Mesodermal cell (in vitro differentiated cells): ENCODE measurements around the gene EMCN.
"Not testable (repeated sequence)": the region's sequence is repeated elsewhere in the genome, so short reads cannot be mapped to it uniquely, and the experiment has no call there.

Source experiments
- H3K27ac ChIP-seq: 2 replicates; pipeline ENCODE4 v1.7.0; 2013; ENCODE audit warnings: mild to moderate bottlenecking, low read depth, low read length, moderate library complexity; ENCODE audit not compliant: severe bottlenecking
- H3K36me3 ChIP-seq: 2 replicates; pipeline ENCODE4 v1.7.1; 2013; ENCODE audit warnings: mild to moderate bottlenecking, low read length, moderate library complexity; ENCODE audit not compliant: control insufficient read depth, insufficient read depth
- H3K4me1 ChIP-seq: one replicate; pipeline ENCODE4 v1.7.1; 2013; ENCODE audit warnings: mild to moderate bottlenecking, low read length; ENCODE audit not compliant: insufficient read depth, control insufficient read depth, poor library complexity, severe bottlenecking
- H3K4me3 ChIP-seq: 2 replicates; pipeline ENCODE4 v1.7.0; 2013; ENCODE audit warnings: low read length, control low read depth, mild to moderate bottlenecking; ENCODE audit not compliant: insufficient read depth, poor library complexity, severe bottlenecking; ENCODE audit errors: extremely low read depth
- H3K9me3 ChIP-seq: 2 replicates; pipeline ENCODE4 v1.7.1; 2013; ENCODE audit warnings: mild to moderate bottlenecking, low read length, moderate library complexity; ENCODE audit not compliant: control insufficient read depth
- WGBS, 2 experiments: methylation state at CpG; one replicate each; pipeline ENCODE4 v1.1.5; 2013; ENCODE audit warnings: missing lambda C conversion rate in 2 of 2; ENCODE audit not compliant: insufficient coverage in 2 of 2; 5-methylcytosine and 5-hydroxymethylcytosine counted together

Gene EMCN

GRCh38 chr4:100391086-100391485 lies 126.7 kb downstream of the EMCN start:
- Histone ChIP-seq H3K36me3 (no peaks in the 10 kb centered on the region), H3K4me3 (no peak overlapping the region)
- no CpG with 5 or more reads among the region's 1 CpG for WGBS, 2 experiments

GRCh38 chr4:100386270-100386669 lies 131.6 kb downstream of the EMCN start:
- Histone ChIP-seq H3K4me3 (no peak overlapping the region), H3K27ac (no peak overlapping the region), H3K4me1 (no peaks in the 10 kb centered on the region), H3K9me3 (no peaks in the 10 kb centered on the region), H3K36me3 (no peaks in the 10 kb centered on the region)
- WGBS, 2 experiments: 60% methylated on average over 1 of the region's 1 CpG; no CpG with 5 or more reads in 1 of the 2 experiments

More at GRCh38 chr4:100391086-100391485, 126.7 kb downstream of the EMCN start:
- Histone ChIP-seq H3K4me1 (no peaks in the 10 kb centered on the region), H3K9me3 (no peaks in the 10 kb centered on the region), H3K27ac (no peak overlapping the region)

GRCh38 chr4:100380401-100380800 lies 137.4 kb downstream of the EMCN start:
- H3K4me1 ChIP-seq, H3K27ac ChIP-seq, H3K9me3 ChIP-seq, H3K4me3 ChIP-seq, H3K36me3 ChIP-seq: not testable (repeated sequence)
- 100% methylated on average over 1 of the region's 1 CpG; no CpG with 5 or more reads in 1 of the 2 experiments for WGBS, 2 experiments

- H3K9me3 ChIP-seq: no peaks in the 10 kb centered on the region
- H3K36me3 ChIP-seq: no peaks in the 10 kb centered on the region
- no peak overlapping the region for H3K27ac ChIP-seq
- 78% methylated on average over 3 of the region's 5 CpGs; no CpG with 5 or more reads in 1 of the 2 experiments for WGBS, 2 experiments
- H3K4me3 ChIP-seq: no peak overlapping the region
- H3K4me1 ChIP-seq: no peaks in the 10 kb centered on the region
Measured at GRCh38 chr4:100379583-100380105, 138.2 kb downstream of the EMCN start.

GRCh38 chr4:100372432-100372831 lies 145.4 kb downstream of the EMCN start:
- no peak overlapping the region for H3K4me3 ChIP-seq
- WGBS, 2 experiments: 85 to 100% methylated on average over 1 to 2 of the region's 3 CpGs
- H3K36me3 ChIP-seq: no peaks in the 10 kb centered on the region
- H3K4me1 ChIP-seq: no peaks in the 10 kb centered on the region
- no peak overlapping the region for H3K27ac ChIP-seq
- no peaks in the 10 kb centered on the region for H3K9me3 ChIP-seq

- no peak overlapping the region for H3K4me3 ChIP-seq
- no peak overlapping the region for H3K27ac ChIP-seq
- H3K36me3 ChIP-seq: no peaks in the 10 kb centered on the region
- no peaks in the 10 kb centered on the region for H3K4me1 ChIP-seq
- WGBS, 2 experiments: no CpG with 5 or more reads among the region's 2 CpGs
- no peaks in the 10 kb centered on the region for H3K9me3 ChIP-seq
Measured at GRCh38 chr4:100369871-100370270, 148.0 kb downstream of the EMCN start.

GRCh38 chr4:100367451-100367850 lies 150.4 kb downstream of the EMCN start:
- 80 to 100% methylated on average over 1 of the region's 1 CpG for WGBS, 2 experiments
- Histone ChIP-seq H3K27ac (no peak overlapping the region), H3K9me3 (no peaks in the 10 kb centered on the region), H3K4me1 (no peaks in the 10 kb centered on the region), H3K4me3 (no peak overlapping the region), H3K36me3 (no peaks in the 10 kb centered on the region)

- no peak overlapping the region for H3K27ac ChIP-seq
- H3K9me3 ChIP-seq: no peaks in the 10 kb centered on the region
- H3K4me3 ChIP-seq: no peak overlapping the region
- no peaks in the 10 kb centered on the region for H3K36me3 ChIP-seq
- WGBS, 2 experiments: 20 to 75% methylated on average over 1 to 2 of the region's 2 CpGs
- H3K4me1 ChIP-seq: no peaks in the 10 kb centered on the region
Measured at GRCh38 chr4:100366213-100366612, 151.6 kb downstream of the EMCN start.

GRCh38 chr4:100362366-100362765 lies 155.5 kb downstream of the EMCN start:
- Histone ChIP-seq H3K36me3 (no peaks in the 10 kb centered on the region), H3K4me3 (no peak overlapping the region), H3K9me3 (peaks cover 5% of the 10 kb centered on the region), H3K27ac (no peak overlapping the region), H3K4me1 (no peaks in the 10 kb centered on the region)
- 71% methylated on average over 1 of the region's 1 CpG; no CpG with 5 or more reads in 1 of the 2 experiments for WGBS, 2 experiments

- WGBS, 2 experiments: no CpG with 5 or more reads among the region's 1 CpG
- H3K4me3 ChIP-seq: no peak overlapping the region
- H3K27ac ChIP-seq: no peak overlapping the region
- H3K36me3 ChIP-seq: no peaks in the 10 kb centered on the region
- H3K4me1 ChIP-seq: no peaks in the 10 kb centered on the region
- H3K9me3 ChIP-seq: peaks cover 9% of the 10 kb centered on the region
Measured at GRCh38 chr4:100361336-100361735, 156.5 kb downstream of the EMCN start.

- Histone ChIP-seq H3K9me3 (peaks cover 9% of the 10 kb centered on the region), H3K4me1 (no peaks in the 10 kb centered on the region), H3K27ac (no peak overlapping the region), H3K36me3 (no peaks in the 10 kb centered on the region), H3K4me3 (no peak overlapping the region)
- no CpG with 5 or more reads among the region's 1 CpG for WGBS, 2 experiments
Measured at GRCh38 chr4:100360211-100360610, 157.6 kb downstream of the EMCN start.
